22Rv1 (cell line): Measurements from ENCODE around the gene USP35.

Experiments used
- ZFX ChIP-seq: fragments of 450-650 bp; IDR thresholded peaks from 2 replicates; pipeline ENCODE4 v1.6.1; 2017; ENCODE audit warnings: antibody characterized with exemption, borderline replicate concordance
- TF ChIP-seq, protein P1 (sequence below): fragments of 450-650 bp; IDR thresholded peaks from 2 replicates; pipeline ENCODE4 v1.5.1; 2017; ENCODE audit warnings: mild to moderate bottlenecking

DNA sequence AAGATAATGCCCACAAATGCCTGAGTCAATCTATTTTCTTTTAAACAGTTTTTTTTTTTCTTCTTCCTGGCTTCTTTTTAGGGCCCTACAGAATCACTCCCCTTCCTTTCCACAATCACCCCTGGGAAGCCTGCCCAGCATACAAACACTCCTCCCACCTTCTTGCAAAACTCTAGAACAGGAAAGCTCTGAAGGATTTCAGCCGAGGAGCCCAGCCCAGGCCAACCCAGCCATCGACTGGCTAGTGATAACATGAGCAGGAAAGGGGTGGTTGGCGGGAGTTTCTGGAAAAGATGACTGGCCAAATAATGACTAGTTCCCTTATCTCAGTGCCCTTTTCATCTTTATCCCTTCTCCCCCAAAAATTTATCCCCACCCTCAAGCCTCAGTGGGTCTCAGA lies 68.2 kb downstream of the USP35 start:
- TF ChIP-seq, protein P1, sequence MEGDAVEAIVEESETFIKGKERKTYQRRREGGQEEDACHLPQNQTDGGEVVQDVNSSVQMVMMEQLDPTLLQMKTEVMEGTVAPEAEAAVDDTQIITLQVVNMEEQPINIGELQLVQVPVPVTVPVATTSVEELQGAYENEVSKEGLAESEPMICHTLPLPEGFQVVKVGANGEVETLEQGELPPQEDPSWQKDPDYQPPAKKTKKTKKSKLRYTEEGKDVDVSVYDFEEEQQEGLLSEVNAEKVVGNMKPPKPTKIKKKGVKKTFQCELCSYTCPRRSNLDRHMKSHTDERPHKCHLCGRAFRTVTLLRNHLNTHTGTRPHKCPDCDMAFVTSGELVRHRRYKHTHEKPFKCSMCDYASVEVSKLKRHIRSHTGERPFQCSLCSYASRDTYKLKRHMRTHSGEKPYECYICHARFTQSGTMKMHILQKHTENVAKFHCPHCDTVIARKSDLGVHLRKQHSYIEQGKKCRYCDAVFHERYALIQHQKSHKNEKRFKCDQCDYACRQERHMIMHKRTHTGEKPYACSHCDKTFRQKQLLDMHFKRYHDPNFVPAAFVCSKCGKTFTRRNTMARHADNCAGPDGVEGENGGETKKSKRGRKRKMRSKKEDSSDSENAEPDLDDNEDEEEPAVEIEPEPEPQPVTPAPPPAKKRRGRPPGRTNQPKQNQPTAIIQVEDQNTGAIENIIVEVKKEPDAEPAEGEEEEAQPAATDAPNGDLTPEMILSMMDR = no peak
- TF ChIP-seq ZFX = no peak
